Measurements from ENCODE around the gene PTPRB.

Gene PTPRB

GRCh38 chr12:70637303-70638085 lies at the start of gene PTPRB:
Gene PTPRB (minus strand): TSS chr12:70637429. CDS start chr12:70637395, 34 bp downstream.
- no peak for DNase-seq (ENCODE audit: low read depth in 2 of 2)

- no peak for DNase-seq (ENCODE audit: low read depth in 2 of 2)
Observed at GRCh38 chr12:70686907-70687306, 49.7 kb upstream of the PTPRB start.

DNA sequence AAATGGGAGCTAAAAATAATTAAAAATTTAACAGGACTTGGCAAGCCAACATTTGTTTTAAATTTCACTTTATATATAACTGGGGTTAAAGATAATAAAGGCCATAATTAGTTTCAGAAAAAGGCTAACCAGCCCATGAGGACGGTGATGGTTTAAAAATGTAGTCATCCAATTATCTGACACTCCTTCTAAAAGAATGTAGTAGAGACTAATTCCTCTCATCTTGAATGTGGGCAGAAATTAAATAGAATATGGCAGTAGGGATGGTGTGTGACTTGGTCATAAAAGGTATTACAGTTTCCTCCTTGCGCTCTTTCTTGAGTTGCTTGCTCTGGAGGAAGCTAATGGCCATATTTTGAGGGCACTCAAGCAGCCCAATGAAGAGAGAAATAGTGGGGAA lies 49.1 kb upstream of the PTPRB start:
- no peak for DNase-seq (ENCODE audit: low read depth in 2 of 2)

- no peak for DNase-seq (ENCODE audit: low read depth in 2 of 2)
Observed at GRCh38 chr12:70683976-70684375, 46.7 kb upstream of the PTPRB start.

DNA sequence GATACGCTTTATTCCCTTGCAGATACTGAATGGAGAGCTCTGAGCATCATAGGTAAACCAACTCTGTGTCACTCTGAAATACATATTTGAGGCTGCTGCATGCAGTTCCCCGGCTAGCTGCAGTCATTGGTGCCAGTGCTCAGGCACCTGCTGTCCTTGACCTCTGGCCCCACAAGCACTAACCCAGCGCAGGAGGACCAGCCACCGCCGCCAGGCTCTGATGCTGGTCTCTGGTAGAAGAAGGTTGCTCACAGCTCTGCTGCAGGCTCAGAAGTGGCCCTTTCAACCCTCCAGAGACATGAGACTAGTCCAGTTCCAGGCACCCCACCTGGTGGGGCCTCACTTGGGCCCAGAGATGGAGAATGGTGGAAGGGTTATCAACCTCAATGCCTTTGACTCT lies 34.5 kb upstream of the PTPRB start:
- DNase-seq (ENCODE audit: low read depth in 2 of 2): no peak

GRCh38 chr12:70670948-70671347 lies 33.7 kb upstream of the PTPRB start:
- DNase-seq (ENCODE audit: low read depth in 2 of 2): no peak

DNA sequence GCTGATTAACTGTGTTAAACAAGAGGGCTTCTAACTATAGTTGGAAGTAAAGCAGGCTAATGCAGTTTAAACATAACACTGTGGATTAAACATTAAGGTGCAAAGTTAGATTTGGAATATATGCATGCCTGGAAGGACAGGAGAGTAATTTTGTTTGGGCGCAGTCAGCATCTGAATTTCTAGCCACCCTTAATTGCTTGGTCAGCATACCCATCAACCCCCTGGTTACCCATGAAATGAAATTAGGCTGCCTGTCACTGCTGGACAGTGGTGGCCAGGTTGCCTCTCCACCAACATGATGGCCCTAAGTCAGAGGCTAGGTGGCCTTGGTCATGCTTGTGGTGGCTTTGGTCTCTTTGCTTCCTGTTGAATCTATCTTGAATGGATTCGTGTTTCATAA lies 30.0 kb upstream of the PTPRB start:
- no peak for DNase-seq (ENCODE audit: low read depth in 2 of 2)

DNA sequence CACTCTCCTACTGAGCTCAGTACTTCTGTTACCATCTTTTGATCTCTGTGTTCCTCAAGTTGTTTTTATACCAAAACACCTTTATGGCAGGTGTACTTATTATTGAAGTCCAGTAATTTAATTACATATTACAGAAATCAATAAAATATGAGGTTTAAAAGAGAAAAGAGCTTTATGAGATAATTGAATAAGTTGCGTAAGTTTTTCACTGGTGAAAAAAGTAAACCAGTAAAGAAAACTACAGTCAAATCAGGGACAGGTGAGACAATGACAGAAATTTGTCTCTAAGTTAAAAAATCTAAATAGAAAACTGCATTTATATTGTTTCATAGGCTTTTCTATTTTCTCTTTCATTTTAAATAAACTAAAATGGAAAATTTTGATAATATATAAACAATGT lies 29.1 kb upstream of the PTPRB start:
- no peak for DNase-seq (ENCODE audit: low read depth in 2 of 2)

DNA sequence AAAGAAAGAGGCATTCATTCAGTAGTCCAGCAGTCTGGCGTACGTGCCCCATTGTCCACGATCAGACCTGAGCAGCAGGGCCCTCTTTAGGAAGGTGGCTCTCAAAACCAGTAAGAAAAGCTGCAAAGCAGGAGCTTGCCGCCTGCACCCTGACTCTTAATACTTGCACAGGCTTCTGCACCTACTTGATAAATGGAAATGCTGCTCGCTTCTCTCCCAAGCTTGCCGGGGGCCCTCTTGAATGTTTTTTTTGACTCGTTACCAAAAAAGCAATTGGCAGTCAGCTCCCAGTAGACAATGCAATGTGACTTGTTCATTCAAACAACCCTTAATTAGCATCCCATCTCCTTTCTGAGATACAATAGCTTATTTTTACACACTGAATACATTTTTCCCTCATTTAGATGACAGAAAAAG lies 27.2 kb upstream of the PTPRB start:
- no peak for DNase-seq (ENCODE audit: low read depth in 2 of 2)

GRCh38 chr12:70663838-70664237 lies 26.6 kb upstream of the PTPRB start:
- DNase-seq (ENCODE audit: low read depth in 2 of 2): no peak

GRCh38 chr12:70661466-70662161 lies 24.4 kb upstream of the PTPRB start:
- no peak for DNase-seq (ENCODE audit: low read depth in 2 of 2)

DNA sequence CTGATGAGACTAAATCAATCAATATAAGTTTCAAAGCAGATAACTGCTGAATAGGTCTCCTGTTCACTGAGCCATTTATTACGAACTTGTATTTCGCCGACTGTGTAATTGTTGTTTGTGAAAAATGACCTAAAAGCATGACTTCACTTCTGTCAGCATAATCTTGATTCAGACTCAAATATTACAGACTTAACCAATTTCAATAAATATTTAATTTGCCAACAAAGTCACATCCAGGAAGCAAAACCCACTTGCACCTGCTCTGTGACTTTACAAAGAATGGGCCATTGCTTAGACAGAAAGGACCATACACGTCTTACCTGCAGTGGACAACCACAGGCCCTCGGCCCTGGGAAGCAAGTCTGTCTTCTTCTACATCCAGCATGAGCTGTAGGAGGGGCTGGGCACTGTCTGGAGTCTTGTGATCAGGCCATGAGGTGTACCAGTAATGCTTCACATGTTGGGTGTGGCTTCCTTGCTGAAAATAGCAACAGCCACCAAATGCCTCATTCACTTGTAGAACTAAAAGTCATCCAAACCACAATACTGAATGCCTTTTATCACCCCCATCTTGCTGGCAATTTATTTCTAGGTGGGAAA lies 23.5 kb upstream of the PTPRB start:
- DNase-seq (ENCODE audit: low read depth in 2 of 2): no peak

DNA sequence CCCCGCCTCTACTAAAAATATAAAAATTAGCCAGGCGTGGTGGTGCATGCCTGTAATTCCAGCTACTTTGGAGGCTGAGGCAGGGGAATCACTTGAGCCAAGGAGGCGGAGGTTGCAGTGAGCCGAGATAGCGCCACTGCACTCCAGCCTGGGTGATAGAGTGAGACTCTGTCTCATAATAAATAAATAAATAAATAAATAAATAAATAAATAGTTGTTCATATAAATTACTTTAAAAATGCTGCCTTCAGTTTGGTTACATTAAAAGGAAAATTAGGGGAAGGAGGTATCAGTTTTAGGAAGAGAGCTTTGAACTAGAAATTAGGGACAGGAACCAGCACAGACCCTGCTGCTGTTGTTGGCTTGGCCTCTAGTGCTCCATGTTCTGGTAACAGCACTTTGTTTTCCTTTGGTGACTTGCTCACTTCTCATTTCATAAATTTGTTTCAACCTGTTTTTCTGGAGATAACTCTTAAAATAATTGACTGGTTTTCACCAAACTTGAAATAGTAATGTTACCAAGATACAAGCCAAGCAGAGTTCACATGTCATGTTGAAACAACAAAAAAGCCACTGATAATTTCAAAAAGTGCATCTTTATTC lies 22.9 kb upstream of the PTPRB start:
- DNase-seq (ENCODE audit: low read depth in 2 of 2): no peak

- DNase-seq (ENCODE audit: low read depth in 2 of 2): no peak
Observed at GRCh38 chr12:70659077-70659606, 21.9 kb upstream of the PTPRB start.

GRCh38 chr12:70657616-70658286 lies 20.5 kb upstream of the PTPRB start:
- DNase-seq (ENCODE audit: low read depth in 2 of 2): no peak

DNA sequence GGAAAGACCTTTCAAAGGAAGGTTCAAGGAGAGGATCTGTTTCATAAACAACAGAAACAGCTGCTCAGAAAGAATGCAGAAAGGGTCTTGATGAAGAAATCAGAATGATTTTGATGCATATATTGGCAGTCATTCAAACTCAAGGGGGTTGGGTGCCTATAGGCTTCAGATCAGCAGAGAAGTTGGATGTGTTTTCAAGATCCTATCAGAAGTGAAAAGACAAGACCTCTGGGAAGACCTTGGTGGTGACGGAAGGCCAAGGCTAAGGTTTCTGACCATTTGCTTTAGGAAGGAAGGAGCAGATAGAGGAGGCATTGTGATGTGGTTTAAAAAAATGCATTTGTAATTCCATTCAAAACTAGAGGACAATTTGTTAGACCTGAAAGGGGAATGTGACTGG lies 15.2 kb upstream of the PTPRB start:
- no peak for DNase-seq (ENCODE audit: low read depth in 2 of 2)

- no peak for DNase-seq (ENCODE audit: low read depth in 2 of 2)
Observed at GRCh38 chr12:70648831-70649230, 11.6 kb upstream of the PTPRB start.

GRCh38 chr12:70648191-70648590 lies 11.0 kb upstream of the PTPRB start:
- no peak for DNase-seq (ENCODE audit: low read depth in 2 of 2)

DNA sequence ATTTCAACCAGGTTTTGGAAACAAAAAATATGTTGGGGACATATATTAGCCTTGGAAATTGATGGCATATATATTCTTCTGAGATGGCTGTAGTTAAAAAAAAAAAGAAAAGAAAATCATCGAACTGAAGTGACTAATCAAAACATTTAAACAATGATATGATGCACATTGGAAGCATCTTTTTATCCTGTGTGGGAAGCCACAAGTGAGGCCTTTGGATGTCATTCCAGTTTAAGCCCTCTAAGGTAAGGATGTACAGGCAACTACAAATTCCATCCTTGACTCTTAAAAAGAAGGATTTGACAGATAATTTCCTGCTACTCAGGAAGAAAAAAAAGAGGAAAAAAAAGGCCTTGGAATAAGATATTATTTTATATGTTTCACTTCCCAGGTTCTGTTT lies 9.6 kb upstream of the PTPRB start:
- DNase-seq (ENCODE audit: low read depth in 2 of 2): no peak

GRCh38 chr12:70645494-70646317 lies 8.5 kb upstream of the PTPRB start:
- no peak for DNase-seq (ENCODE audit: low read depth in 2 of 2)

GRCh38 chr12:70644861-70645260 lies 7.6 kb upstream of the PTPRB start:
- DNase-seq (ENCODE audit: low read depth in 2 of 2): no peak
